ENCODE measurements around the gene SERPINA3. TPM values are rescaled to one million over a fixed set of nuclear protein-coding genes. Genes with fewer than 3 reads are reported as not detected.

Gene SERPINA3
- polyA plus RNA-seq (2012; ENCODE audit: insufficient read length, low read depth), result 0.21 TPM

GRCh38 chr14:94612174-94612573 lies at the start of gene SERPINA3:
Gene SERPINA3, plus strand, starts transcription at chr14:94612391. Its CDS starts 2,051 bp downstream, at chr14:94614442.
- TF ChIP-seq TAF1 (IDR thresholded peaks at IDR 0.05; ENCODE audit: borderline replicate concordance, insufficient read depth, low read length) (no peak), POLR2AphosphoS5 (IDR thresholded peaks at IDR 0.05; ENCODE audit: low read depth, low read length) (no peak), SIN3A (IDR thresholded peaks at IDR 0.05; ENCODE audit: borderline replicate concordance, insufficient read depth, low read length) (no peak), FOXP2 (optimal IDR thresholded peaks at IDR 0.05; ENCODE audit: borderline replicate concordance, extremely low read depth, extremely low read length, insufficient read depth) (no peak)
- TF ChIP-seq, protein P1, sequence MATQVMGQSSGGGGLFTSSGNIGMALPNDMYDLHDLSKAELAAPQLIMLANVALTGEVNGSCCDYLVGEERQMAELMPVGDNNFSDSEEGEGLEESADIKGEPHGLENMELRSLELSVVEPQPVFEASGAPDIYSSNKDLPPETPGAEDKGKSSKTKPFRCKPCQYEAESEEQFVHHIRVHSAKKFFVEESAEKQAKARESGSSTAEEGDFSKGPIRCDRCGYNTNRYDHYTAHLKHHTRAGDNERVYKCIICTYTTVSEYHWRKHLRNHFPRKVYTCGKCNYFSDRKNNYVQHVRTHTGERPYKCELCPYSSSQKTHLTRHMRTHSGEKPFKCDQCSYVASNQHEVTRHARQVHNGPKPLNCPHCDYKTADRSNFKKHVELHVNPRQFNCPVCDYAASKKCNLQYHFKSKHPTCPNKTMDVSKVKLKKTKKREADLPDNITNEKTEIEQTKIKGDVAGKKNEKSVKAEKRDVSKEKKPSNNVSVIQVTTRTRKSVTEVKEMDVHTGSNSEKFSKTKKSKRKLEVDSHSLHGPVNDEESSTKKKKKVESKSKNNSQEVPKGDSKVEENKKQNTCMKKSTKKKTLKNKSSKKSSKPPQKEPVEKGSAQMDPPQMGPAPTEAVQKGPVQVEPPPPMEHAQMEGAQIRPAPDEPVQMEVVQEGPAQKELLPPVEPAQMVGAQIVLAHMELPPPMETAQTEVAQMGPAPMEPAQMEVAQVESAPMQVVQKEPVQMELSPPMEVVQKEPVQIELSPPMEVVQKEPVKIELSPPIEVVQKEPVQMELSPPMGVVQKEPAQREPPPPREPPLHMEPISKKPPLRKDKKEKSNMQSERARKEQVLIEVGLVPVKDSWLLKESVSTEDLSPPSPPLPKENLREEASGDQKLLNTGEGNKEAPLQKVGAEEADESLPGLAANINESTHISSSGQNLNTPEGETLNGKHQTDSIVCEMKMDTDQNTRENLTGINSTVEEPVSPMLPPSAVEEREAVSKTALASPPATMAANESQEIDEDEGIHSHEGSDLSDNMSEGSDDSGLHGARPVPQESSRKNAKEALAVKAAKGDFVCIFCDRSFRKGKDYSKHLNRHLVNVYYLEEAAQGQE (IDR thresholded peaks at IDR 0.05; ENCODE audit: insufficient read depth in 1 of 2, low read depth in 2 of 2, low read length in 2 of 2), result no peak

DNA sequence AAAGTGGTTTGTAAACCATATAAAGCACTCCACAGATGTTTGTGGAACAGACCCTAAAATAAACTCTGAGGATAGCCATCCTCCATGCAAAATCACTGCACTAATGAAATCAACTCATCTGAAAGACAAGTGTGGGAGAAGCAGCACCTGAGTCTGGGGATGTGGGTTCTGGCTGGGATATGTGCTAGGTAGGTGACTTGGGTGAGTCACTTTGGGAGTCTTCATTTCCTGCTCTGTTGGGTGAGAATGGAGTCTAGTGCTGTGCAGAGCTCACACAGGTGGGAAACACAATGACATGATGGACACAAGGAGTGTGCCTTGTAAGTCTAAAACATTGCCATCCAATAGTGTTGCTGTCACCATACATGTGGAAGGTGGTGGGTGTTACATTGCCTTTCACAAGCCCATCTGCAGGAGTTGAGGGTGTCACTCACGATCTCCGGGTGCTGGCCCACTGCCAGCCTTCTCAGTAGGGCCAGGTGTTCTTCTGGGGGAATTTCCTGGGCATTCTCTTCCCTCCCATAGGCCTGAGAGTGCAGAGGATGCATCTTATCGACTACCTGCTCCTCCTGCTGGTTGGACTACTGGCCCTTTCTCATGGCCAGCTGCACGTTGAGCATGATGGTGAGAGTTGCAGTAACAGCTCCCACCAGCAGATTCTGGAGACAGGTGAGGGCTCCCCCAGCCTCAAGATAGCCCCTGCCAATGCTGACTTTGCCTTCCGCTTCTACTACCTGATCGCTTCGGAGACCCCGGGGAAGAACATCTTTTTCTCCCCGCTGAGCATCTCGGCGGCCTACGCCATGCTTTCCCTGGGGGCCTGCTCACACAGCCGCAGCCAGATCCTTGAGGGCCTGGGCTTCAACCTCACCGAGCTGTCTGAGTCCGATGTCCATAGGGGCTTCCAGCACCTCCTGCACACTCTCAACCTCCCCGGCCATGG lies 49.0 kb upstream of the SERPINA3 start:
- TF ChIP-seq TAF1 (IDR thresholded peaks at IDR 0.05; ENCODE audit: borderline replicate concordance, insufficient read depth, low read length) (no peak), SIN3A (IDR thresholded peaks at IDR 0.05; ENCODE audit: borderline replicate concordance, insufficient read depth, low read length) (no peak), FOXP2 (optimal IDR thresholded peaks at IDR 0.05; ENCODE audit: borderline replicate concordance, extremely low read depth, extremely low read length, insufficient read depth) (no peak)

DNA sequence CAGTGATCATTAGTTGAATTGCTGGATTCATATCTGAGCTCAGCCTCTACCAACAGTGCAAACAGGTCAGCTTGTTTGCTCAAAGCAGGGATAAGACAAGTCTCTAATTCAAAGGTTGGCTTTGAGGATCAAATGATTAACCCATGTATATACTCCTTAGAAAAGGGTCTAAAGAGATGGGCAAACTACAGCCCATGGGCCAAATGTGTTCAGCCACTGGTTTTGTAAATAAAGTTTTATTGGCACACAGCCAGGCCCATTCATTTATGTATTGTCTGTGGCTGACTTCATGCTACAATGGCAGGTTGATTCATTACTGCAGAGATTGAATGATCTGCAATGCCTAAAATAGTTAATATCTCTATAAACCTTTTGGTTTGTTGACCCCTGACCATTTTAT lies 47.8 kb upstream of the SERPINA3 start:
- TF ChIP-seq, protein P1 (IDR thresholded peaks at IDR 0.05; ENCODE audit: insufficient read depth in 1 of 2, low read depth in 2 of 2, low read length in 2 of 2), result no peak
- TF ChIP-seq TAF1 (IDR thresholded peaks at IDR 0.05; ENCODE audit: borderline replicate concordance, insufficient read depth, low read length) (no peak), POLR2AphosphoS5 (IDR thresholded peaks at IDR 0.05; ENCODE audit: low read depth, low read length) (no peak)

GRCh38 chr14:94568186-94568585 lies 44.0 kb upstream of the SERPINA3 start:
- TF ChIP-seq, protein P1 (IDR thresholded peaks at IDR 0.05; ENCODE audit: insufficient read depth in 1 of 2, low read depth in 2 of 2, low read length in 2 of 2), result no peak
- TF ChIP-seq SIN3A (IDR thresholded peaks at IDR 0.05; ENCODE audit: borderline replicate concordance, insufficient read depth, low read length) (no peak), TAF1 (IDR thresholded peaks at IDR 0.05; ENCODE audit: borderline replicate concordance, insufficient read depth, low read length) (no peak), POLR2AphosphoS5 (IDR thresholded peaks at IDR 0.05; ENCODE audit: low read depth, low read length) (no peak), FOXP2 (optimal IDR thresholded peaks at IDR 0.05; ENCODE audit: borderline replicate concordance, extremely low read depth, extremely low read length, insufficient read depth) (no peak)

DNA sequence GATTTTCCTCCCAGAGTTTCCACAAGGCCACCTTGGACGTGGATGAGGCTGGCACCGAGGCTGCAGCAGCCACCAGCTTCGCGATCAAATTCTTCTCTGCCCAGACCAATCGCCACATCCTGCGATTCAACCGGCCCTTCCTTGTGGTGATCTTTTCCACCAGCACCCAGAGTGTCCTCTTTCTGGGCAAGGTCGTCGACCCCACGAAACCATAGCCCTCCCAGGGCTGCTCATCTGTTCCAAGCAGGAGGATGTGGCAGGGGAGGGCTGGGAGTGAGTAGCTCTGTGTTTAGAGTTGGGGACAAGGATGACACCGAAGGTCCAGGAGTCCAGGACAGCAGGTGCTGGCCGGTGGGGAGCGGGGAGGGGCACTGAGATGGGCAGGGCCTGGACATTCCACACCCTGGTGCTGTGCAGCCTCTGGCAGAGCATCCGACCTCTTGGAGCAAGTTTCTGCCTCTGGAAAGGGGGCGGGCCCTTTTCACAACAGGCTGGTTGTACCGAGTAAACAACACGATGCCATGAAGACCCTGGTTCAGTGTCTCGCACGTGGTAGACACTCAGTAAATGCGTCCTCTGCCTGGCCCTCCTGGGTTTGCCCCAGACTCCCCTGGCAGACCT lies 42.7 kb upstream of the SERPINA3 start:
- TF ChIP-seq SIN3A (IDR thresholded peaks at IDR 0.05; ENCODE audit: borderline replicate concordance, insufficient read depth, low read length) (no peak), FOXP2 (optimal IDR thresholded peaks at IDR 0.05; ENCODE audit: borderline replicate concordance, extremely low read depth, extremely low read length, insufficient read depth) (no peak), POLR2AphosphoS5 (IDR thresholded peaks at IDR 0.05; ENCODE audit: low read depth, low read length) (no peak), TAF1 (IDR thresholded peaks at IDR 0.05; ENCODE audit: borderline replicate concordance, insufficient read depth, low read length) (no peak)
- TF ChIP-seq, protein P1 (IDR thresholded peaks at IDR 0.05; ENCODE audit: insufficient read depth in 1 of 2, low read depth in 2 of 2, low read length in 2 of 2), result no peak
